Activated CD8-positive, alpha-beta memory T cell treated with anti-CD3 and anti-CD28 coated beads, Interleukin-2, amount 50 U/mL, for 24 hours (primary cell): ENCODE results near the gene HS6ST3.
"Not testable (repeated sequence)": the region's sequence is repeated elsewhere in the genome, so short reads cannot be mapped to it uniquely, and the experiment has no call there.

Experiments
- DNase-seq: peaks from one replicate; pipeline ENCODE4 v3.0.0-alpha.2; 2020; ENCODE audit errors: extremely low read depth

The HS6ST3 gene

DNA sequence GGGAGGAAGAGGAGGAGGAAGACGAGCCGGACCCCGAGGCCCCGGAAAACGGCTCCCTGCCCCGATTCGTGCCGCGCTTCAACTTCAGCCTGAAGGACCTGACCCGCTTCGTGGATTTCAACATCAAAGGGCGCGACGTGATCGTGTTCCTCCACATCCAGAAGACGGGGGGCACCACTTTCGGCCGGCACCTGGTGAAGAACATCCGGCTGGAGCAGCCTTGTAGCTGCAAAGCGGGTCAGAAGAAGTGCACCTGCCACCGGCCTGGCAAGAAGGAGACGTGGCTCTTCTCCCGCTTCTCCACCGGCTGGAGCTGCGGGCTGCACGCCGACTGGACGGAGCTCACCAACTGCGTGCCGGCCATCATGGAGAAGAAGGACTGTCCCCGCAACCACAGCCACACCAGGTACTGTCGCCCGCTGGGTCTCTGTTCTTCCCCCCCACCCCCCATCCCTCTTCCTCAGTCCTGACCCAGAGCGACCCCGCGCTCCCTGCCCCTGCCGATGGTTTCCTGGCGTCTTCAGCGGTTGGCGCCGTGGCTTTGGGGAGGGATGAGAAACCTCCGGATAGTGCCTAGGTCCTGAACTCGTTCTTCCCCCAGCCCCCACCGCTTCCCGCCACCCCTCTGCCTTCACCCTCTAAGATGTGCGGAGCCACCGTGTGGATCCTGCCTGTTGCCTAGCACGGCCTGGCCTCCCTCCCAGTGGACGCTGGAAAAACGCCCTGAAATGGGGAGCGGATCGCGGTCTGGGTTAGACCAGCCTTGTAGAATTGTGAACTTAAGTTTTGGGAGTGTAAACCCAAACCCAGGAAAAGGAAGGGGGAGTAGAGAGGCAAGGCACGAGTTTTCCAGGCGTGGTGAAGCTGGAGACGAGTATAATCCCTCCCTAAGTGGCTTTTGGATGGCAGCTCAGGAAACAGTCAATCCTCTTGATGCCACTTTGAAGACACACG lies 1.5 kb downstream of the HS6ST3 start:
- DNase-seq = no peak

DNA sequence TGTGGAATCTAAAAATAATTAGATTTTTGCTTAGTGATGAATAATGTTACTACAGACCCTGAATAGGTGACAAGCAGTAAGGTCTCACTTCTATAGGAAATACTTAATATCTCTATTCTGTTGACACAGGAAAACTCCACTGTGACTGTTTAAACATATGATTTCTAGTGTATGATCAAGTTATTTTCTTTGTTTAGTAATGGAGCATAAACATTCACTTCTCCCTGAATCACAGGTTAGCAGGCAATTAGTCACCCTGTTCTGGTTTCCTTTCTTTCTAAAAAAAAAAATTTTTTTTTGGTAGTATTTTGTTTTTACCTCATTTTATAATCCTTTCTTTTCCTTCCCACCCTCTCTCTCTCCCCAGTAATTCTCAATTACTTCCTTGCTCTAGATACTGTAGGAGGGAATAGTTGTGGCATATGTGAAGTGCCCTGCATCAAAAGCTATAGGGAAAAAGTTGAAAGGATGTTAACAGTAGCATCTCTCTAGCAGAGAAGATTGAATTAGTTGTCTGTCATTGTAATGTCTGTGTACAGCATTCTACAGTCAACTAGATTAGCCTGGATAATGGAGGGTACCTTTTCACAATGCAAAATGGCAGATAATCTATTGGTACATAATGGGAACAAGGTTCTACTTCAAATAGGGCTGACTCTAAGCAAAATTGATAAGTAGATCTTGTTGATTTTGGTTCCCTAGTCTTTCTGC lies 3.5 kb downstream of the HS6ST3 start:
- DNase-seq = no peak

DNA sequence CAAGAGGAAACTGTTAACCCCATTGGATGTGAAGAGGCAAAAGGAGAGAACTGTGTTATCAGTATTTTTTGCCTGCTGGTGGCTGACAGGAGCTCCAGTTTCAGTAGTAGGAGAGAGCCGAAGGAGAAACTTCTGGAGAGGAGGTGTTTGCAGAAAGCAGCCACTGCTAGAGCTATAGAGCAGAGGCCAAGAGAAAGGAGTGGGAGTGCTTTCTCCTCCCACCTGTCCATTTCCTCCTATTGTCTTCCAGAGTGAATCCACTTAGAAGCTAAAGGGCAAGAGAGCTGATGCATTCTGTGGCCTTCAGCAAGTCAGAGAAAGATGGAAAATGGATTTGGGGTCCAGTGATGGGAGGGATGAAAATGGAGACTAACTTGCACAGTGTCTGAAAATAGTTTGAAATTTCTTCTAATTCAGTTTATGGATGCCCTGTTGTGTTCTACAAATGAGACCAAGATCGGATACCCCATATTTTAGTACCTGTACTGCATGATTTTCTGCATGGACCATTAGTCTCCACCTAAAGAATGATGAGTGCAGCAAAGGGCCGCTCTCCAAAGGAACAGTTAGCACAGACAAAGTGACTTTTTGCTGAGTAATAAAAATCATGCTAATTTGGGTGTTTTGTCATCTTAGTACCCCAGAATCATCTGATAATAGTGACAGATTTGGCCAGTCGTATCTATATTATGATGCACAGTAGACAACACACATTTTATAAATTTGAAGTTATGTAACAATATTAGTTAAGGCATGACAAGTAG lies 10.7 kb downstream of the HS6ST3 start:
- DNase-seq = no peak

DNA sequence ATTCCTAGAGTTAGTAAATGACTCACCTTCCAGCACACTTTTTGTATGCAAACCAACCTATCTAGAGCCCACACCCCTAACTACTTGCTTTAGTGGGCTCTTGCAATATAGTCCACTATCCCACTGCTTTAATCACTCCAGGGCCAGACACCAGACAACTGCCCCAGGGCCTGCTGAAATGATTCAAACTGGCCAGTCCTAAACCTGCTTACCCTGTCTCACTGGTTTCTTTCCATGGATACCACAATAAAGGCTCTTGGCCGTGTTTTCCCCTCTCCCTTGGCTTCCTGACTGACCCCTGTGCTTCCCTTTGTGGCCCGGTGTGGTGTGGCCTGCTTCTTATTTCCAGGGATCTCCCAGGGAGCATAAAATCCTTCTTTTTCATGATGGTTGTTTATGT lies 14.6 kb downstream of the HS6ST3 start:
- DNase-seq = no peak

DNA sequence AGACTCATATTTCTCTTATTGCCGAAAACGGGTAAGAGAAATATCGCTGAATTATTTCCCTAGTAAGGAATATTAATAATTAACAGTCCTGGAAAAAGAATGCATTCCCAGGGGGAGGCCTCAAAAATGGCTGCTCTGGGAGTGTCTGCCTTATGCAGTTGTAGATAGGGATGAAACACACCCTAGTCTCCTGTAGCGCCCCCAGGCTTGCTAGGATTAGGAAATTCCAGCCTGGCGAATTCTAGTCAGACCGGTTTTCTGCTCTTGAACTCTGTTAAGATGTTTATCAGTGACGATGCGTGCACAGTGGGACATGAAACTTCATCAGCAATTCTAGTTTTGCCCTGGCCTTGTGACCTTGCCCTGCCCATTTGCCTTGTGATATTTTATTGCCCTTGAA lies 18.2 kb downstream of the HS6ST3 start:
- DNase-seq = not testable (repeated sequence)

DNA sequence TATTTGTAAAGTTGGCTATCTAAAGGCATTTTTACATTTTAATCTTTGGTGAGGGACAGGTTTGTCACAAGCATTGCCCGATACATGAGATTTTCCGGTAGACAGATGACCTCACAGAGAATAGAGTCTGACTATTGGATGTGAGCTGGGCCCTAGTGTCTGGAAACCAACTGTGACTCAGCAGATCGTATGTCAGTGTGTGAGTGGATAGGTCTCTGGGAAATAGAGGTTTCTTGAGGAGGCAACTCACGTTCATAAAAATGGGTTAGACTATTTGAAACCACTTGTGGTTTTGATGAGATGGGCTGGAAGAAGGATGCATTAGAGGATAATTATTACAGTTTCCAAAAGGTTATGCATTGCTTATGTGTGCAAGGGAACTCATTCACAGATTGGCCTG lies 19.2 kb downstream of the HS6ST3 start:
- DNase-seq = no peak

DNA sequence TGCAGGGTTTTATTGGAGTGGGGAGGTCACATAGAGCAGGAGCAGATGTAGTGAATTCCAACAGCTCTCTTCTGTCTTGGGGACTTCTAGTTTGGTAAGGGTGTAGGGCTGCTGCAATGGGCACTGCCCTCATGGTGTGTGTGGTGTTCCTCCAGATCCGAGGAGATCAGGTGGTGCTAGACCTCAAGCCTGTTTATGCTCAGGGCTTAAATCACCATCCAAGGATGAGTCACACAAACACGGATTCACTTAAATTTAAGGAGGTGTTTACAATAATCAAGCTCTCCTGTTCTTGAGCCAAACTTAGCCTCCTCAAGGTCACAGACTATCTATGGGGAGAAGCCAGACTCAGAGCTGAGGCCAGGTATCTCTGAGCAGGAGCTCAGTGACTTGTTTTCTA lies 23.0 kb downstream of the HS6ST3 start:
- no peak for DNase-seq

DNA sequence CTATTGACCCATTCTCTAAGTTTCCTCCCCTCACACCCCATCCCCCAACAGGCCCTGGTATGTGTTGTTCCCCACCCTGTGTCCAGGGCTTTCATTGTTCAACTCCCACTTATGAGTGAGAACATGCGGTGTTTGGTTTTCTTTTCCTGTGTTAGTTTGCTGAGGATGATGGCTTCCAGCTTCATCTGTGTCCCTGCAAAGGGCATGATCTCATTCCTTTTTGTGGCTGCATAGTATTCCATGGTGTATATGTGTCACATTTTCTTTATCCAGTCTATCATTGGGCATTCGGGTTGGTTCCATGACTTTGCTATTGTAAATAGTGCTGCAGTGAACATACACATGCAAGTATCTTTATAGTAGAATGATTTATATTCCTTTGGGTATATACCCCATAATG lies 25.5 kb downstream of the HS6ST3 start:
- DNase-seq = not testable (repeated sequence)

DNA sequence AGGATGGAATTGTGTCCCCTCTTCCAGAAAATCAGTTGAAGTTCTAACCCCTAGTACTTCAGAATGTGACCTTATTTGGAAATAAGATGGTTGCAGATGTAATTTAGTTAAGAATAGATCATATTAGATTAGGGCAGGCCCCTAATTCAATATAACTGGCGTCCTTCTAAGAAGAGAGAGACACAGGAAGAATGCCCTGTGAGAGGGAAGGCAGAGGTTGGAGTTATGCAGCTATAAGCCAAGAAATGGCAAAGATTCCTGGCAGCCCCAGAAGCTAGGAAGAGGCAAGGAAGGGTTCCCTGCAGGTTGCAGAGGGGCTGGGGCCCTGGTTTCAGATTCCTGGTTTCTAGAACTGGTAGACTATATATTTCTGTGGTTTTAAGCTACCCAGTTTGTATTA lies 30.0 kb downstream of the HS6ST3 start:
- DNase-seq = no peak

DNA sequence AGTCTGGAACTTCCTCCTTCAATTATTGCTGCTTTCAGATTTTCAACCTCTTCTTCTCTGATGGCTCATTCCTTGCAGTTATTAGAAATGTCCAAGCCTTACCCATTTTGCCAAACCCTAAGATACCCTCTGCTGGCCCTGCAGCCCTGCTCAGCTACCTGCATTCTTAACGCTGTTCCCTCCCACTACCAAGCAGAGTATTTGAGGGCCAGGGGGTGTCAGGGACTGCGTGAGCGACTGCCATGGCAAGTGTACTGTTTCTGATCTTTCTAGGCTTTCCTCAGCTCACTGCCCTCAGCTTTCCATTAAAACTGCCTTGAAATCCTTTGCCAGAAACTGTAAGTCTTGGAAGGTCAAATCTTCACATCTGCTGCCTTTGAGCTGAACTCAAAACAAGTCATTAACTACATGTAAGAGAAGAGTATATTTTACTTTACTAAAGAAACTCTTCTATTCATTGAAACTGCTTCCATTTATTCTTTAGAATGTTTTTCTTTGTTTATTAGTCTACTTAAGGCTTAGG lies 41.0 kb downstream of the HS6ST3 start:
- DNase-seq = no peak

DNA sequence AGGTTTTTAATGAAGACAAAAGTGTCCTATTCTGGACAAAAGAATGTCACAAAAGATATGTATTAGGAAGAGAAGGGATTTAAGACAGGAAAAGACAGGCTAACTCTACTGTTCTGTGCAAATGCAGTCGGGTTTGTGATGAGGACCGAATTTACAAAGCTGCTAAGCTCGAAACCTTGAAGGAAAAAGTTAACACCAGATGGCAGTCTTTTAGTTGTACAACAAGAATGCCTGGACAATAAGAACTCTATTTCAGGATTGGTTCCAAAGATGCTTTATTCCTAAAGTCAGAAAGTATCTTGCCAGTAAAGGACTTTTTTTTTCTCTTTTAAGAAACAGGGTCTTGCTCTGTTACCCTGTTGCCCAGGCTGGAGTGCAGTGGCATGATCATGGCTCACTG lies 51.1 kb downstream of the HS6ST3 start:
- no peak for DNase-seq

DNA sequence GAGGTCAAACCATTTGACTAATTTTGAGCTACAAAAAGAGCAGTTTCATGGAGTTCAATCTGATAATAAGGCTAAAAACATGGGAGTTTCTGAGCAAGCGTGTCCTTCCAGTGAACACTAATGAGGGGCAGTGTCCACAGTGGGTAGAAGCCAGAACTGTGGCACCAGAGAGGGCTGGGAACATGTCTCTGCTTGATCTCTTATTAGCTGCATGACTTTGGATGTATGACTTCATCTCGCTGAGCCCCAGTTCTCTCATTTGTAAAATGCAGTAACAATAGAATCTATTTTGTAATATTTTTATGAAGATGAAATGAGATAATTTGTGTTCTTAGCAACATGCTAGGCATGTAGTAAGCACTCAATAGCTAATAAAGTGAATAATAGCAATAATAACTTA lies 69.8 kb downstream of the HS6ST3 start:
- no peak for DNase-seq

DNA sequence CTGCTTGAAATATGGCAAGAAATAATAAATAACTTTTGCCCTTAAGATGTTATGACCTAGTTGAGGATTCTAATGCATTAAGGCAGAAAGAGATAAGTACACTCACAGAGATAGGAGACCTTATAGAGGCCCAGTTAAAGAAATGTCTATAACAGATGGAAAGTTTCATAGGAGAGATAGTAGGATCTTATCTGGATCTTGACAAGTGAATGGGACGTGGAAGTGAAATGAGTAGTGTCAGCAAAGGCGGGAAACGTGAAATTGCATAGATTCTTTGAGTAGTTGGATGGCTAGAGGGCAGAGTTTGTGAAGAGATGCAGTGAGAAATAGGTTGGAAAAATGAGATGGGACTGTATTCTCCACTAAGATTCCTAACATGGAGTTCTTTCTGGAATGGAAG lies 71.2 kb downstream of the HS6ST3 start:
- no peak for DNase-seq

DNA sequence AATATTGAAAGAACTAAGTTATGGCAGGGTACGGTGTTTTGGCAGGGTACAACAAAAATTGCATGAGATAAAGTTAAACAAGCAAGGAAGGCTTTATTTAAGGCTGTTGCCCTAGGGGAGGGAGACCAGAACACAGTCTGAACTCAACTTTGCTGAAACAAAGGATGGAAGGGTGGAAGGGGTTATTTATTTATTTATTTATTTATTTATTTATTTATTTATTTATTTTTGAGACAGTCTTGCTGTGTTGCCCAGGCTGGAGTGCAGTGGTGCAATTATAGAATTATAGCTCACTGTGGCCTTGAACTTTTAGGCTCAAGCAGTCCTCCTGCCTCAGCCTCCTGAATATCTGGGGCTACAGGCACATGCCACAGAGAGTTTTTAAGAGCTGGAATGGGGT lies 75.9 kb downstream of the HS6ST3 start:
- DNase-seq = no peak

DNA sequence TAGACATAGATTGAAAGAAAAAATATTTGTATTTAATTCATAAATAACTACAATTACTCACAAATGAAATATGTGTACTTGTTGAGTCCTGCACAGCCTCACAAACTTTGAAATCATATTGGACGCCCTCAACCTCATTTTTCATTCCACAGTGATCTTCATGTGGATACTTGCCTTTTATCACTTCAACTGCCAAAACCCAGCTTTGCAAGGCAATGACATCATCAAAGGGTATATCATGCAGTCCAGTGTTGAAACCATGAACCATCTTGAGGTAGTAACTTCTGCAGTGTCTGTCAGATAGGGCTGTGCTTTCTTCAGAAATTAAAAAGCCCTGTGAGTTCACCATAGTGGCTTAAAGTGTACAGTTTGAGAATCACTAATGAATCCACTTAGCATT lies 82.2 kb downstream of the HS6ST3 start:
- DNase-seq = no peak

DNA sequence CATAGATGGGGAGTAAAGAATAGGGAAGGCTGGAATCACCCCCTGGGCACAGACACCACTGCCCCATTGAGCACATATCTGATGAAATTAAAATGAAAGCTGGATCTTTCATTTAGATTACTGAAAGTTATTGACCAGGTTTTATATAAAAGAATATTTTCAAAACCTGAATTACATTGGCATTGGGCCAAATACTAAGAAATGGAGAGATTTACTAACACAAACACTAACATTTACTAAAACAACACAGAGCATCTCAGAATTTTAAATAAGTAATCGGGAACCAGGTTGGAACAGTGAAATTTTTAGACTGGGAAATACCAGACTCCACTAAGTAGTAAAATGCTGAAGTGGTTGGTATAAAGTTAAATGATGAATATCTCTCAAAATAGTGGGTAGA lies 88.9 kb downstream of the HS6ST3 start:
- no peak for DNase-seq

DNA sequence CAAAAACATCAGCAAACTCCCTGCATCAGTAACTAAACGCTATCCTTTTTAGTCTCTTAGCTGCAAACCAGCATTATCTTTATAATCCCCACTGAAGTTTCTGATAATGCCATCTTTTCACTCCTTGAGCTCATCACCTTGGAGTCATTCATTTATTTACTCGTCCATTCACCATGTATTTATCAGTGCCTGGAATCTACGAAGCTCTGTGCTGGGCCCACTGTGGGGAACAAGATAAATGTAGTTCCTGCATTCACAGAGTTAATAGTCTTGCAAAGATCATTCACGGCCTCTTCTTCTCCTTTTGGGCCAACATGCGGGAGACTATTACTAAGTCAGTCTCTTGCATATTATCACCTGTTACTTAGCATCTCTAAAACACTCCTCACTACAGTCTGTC lies 89.4 kb downstream of the HS6ST3 start:
- DNase-seq = no peak

DNA sequence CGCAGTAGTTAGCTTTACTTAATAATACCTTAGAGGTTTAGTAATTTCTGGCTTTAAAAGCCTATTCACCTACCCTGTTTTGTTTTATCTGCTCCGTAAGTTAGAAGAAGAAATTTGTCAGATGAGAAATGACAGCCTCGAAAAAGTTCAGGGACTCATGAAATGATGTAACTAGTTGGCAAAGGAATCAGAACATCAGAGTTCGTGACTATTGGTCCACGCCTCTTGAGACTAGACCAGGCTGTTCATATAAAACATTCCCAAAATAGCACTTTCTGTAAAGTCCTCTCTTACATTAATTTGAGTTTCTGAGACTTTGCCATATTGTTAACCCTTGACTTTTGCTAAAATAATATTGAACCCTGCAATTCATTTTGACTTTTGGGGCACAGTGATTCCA lies 92.0 kb downstream of the HS6ST3 start:
- DNase-seq = no peak

DNA sequence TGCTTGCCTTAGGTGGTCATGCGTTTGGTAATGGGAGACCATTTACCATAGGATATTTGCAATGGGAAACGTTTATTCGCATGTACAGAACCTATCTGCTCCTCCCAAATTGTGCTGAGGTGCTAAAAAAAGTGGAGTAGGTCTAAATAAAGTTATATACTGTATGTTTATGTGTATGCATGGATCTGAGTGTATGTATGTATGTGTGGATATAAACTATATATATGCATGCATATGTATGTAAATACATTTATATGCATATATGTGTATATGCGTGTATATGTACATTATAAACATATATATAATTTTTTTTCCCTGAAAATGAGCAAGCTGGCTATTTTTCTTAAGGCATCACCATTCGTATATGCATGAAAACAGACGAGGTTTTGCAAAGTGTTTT lies 95.9 kb downstream of the HS6ST3 start:
- DNase-seq = no peak

DNA sequence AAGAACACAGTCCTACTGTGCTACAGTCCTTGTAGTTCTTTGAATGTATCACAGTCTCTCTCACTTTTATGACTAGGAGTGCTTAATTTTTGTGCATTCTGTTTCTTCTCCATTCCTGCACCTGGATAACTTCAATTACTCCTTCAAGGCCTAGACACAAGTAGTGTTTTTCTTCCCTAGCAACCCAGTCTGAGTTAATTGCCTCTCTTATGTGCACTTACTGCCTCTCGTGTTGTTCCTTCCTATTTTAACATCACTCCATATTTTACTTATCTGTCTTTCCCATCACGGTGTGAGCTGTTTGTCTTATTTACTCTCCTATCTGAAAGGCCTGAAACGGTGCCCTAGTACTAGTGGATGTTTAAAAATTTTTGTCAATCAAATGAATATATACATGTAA lies 101.5 kb downstream of the HS6ST3 start:
- DNase-seq = no peak

DNA sequence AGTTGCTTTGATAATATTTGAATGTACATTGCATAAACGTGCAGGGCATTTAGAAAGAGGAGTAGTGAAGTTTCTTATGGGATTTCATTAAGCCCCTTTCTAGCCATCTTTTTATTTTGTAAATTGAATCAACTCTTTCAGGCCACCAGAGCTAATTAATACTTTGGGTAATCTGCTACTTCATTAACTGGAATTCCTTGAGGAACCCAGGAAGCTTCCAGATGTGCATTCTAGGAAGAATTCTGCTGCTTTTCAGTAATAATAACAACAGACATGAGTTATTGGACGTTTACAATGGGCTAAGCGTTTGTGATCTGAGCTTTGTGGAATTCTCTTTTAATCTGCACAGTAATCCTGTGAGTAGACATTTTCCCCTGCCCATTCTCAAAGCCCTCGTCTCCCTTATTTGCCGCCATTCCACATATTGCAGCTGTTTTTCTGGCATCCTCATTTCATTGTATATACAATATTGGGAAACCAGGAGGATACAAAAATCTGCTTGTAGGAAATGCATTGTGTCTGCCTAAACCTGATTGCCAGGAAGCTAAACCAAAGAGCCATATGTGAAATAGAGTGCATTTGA lies 103.9 kb downstream of the HS6ST3 start:
- no peak for DNase-seq

DNA sequence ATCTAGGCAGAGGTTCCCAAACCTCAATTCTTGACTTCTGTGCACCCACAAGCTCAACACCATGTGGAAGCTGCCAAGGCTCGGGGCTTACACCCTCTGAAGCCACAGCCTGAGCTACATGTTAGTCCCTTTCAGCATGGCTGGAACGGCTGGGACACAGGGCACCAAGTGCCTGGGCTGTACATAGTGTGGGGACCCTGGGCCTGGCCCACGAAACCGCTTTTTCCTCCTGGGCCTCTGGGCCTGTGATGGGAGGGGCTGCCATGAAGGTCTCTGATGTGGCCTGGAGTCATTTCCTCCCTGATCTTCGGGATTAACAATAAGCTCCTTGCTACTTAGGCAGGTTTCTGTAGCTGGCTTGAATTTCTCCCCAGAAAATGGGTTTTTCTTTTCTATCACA lies 108.1 kb downstream of the HS6ST3 start:
- no peak for DNase-seq
